DOHH2 (cell line): Measurements from ENCODE around the gene JARID2.

Source experiments
- H3F3A ChIP-seq: fragments of 200-600 bp; sonication (generic), shearing (Covaris generic); 2 replicates; pipeline ENCODE4 v1.6.0; 2016; ENCODE audit warnings: antibody characterized with exemption, mild to moderate bottlenecking; ENCODE audit not compliant: control insufficient read depth, insufficient read depth
- H3K27ac ChIP-seq: fragments of 200-600 bp; sonication (generic); 2 replicates; pipeline ENCODE4 v1.5.1; 2014; ENCODE audit warnings: low read depth, mild to moderate bottlenecking, low read length, moderate library complexity
- H3K27me3 ChIP-seq: fragments of 200-600 bp; sonication (generic); 2 replicates; pipeline ENCODE4 v1.6.1; 2014; ENCODE audit warnings: mild to moderate bottlenecking, low read length, mixed read lengths; ENCODE audit not compliant: control insufficient read depth
- H3K36me3 ChIP-seq: fragments of 200-600 bp; sonication (generic); 2 replicates; pipeline ENCODE4 v1.6.1; 2014; ENCODE audit warnings: mild to moderate bottlenecking, low read length, moderate library complexity, mixed read lengths; ENCODE audit not compliant: control insufficient read depth
- H3K4me1 ChIP-seq: fragments of 200-600 bp; sonication (generic); 2 replicates; pipeline ENCODE4 v1.6.1; 2014; ENCODE audit warnings: mild to moderate bottlenecking, low read length, mixed read lengths; ENCODE audit not compliant: control insufficient read depth
- H3K4me2 ChIP-seq: fragments of 200-600 bp; sonication (generic); 2 replicates; pipeline ENCODE4 v1.6.0; 2014; ENCODE audit warnings: mild to moderate bottlenecking, low read length, moderate library complexity
- H3K4me3 ChIP-seq: fragments of 200-600 bp; sonication (generic); 2 replicates; pipeline ENCODE4 v1.5.1; 2014; ENCODE audit warnings: mild to moderate bottlenecking, low read length, mixed read lengths
- H3K79me2 ChIP-seq: fragments of 200-600 bp; sonication (generic); 2 replicates; pipeline ENCODE4 v1.6.1; 2014; ENCODE audit warnings: mild to moderate bottlenecking, low read length, mixed read lengths; ENCODE audit not compliant: control insufficient read depth
- H3K9me2 ChIP-seq: fragments of 200-600 bp; sonication (generic); replicated peaks from 2 replicates; pipeline ENCODE4 v1.6.1; 2014; ENCODE audit warnings: mild to moderate bottlenecking, low read length, mixed read lengths; ENCODE audit not compliant: control insufficient read depth
- H3K9me3 ChIP-seq: fragments of 200-600 bp; sonication (generic); 2 replicates; pipeline ENCODE4 v1.6.1; 2014; ENCODE audit warnings: antibody characterized with exemption, low read length, mixed read lengths; ENCODE audit not compliant: control insufficient read depth, insufficient read depth
- H4K20me1 ChIP-seq: fragments of 200-600 bp; sonication (generic); 2 replicates; pipeline ENCODE4 v1.6.0; 2014; ENCODE audit warnings: low read depth, mild to moderate bottlenecking, antibody characterized with exemption, low read length, moderate library complexity; ENCODE audit not compliant: control insufficient read depth, insufficient read depth
- EZH2phosphoT487 ChIP-seq: fragments of 200-600 bp; sonication (generic); IDR thresholded peaks from 2 replicates; pipeline ENCODE4 v1.6.1; 2017; ENCODE audit warnings: borderline replicate concordance, mild to moderate bottlenecking, antibody characterized with exemption, low read length, moderate library complexity, mixed read lengths
- TF ChIP-seq, protein P1 (sequence below): fragments of 200-600 bp; sonication (generic); IDR thresholded peaks from one replicate; pipeline ENCODE4 v1.5.1; 2014; ENCODE audit warnings: antibody characterized with exemption, mild to moderate bottlenecking, low read depth, low read length; ENCODE audit not compliant: poor library complexity, severe bottlenecking

JARID2 gene

DNA sequence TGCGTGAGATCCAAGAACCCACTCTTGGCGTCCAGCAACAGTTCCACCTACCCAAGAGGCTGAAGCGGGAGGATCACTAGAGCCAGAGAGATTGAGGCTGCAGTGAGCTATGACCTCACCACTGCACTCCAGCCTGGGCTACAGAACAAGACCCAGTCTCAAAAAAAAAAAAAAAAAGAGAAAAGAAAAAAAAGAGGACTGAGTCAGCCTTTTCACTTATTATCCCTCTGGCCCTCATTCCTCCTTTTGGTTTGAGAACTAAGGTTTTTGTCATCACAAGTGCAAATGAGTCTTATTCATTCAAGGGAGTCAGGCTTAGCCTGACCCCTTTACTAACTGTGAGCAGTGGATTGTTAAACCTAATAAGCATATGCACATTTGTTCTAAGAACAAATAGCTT is 37.9 kb upstream of the JARID2 start:
- H3K27me3 ChIP-seq: no peaks in the 10 kb centered on the region
- no peak overlapping the region for H3K4me3 ChIP-seq
- no peaks in the 10 kb centered on the region for H3K36me3 ChIP-seq
- H3K27ac ChIP-seq: no peak overlapping the region
- no peaks in the 10 kb centered on the region for H3F3A ChIP-seq
- H3K4me1 ChIP-seq: no peaks in the 10 kb centered on the region
- no peaks in the 10 kb centered on the region for H3K9me2 ChIP-seq
- TF ChIP-seq EZH2phosphoT487: no peak
- TF ChIP-seq, protein P1, sequence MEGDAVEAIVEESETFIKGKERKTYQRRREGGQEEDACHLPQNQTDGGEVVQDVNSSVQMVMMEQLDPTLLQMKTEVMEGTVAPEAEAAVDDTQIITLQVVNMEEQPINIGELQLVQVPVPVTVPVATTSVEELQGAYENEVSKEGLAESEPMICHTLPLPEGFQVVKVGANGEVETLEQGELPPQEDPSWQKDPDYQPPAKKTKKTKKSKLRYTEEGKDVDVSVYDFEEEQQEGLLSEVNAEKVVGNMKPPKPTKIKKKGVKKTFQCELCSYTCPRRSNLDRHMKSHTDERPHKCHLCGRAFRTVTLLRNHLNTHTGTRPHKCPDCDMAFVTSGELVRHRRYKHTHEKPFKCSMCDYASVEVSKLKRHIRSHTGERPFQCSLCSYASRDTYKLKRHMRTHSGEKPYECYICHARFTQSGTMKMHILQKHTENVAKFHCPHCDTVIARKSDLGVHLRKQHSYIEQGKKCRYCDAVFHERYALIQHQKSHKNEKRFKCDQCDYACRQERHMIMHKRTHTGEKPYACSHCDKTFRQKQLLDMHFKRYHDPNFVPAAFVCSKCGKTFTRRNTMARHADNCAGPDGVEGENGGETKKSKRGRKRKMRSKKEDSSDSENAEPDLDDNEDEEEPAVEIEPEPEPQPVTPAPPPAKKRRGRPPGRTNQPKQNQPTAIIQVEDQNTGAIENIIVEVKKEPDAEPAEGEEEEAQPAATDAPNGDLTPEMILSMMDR: no peak
- H4K20me1 ChIP-seq: no peaks in the 10 kb centered on the region
- H3K4me2 ChIP-seq: no peak overlapping the region
- H3K79me2 ChIP-seq: no peaks in the 10 kb centered on the region
- H3K9me3 ChIP-seq: no peaks in the 10 kb centered on the region

DNA sequence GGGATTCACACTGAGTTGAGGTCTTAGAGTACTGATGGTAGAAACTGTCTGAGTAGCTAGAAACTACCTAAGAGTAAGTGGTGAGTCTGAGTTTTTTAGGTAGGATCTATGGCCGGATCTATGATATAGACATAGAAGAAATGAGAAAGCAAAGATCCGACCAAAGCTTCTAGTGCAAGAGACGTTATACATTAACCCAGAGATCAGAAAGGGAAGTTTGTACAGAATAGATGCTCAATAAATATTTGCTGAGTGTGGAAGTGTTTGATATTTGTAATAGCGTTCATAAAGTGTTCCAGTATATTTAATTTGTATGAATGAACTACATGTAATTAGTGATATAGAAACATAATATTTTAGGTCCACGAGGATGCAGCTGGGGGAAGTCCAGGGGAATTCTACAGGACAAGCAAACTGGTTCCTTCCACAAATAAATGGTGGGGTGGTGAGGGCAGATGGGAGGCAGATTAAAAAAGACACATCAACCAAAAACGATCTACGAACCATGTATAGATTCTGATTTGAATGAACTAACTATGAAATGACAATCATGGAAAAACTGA is 31.9 kb upstream of the JARID2 start:
- Histone ChIP-seq H3K4me2 (no peak overlapping the region), H3K9me3 (no peaks in the 10 kb centered on the region), H3F3A (0 out of 2 replicates have a peak, but pooled peaks cover 4% of the 10 kb centered on the region), H4K20me1 (no peaks in the 10 kb centered on the region), H3K4me3 (no peak overlapping the region), H3K9me2 (no peaks in the 10 kb centered on the region), H3K79me2 (no peaks in the 10 kb centered on the region), H3K27ac (no peak overlapping the region), H3K36me3 (no peaks in the 10 kb centered on the region), H3K4me1 (peaks cover 27% of the 10 kb centered on the region), H3K27me3 (no peaks in the 10 kb centered on the region)
- TF ChIP-seq, protein P1: no peak

DNA sequence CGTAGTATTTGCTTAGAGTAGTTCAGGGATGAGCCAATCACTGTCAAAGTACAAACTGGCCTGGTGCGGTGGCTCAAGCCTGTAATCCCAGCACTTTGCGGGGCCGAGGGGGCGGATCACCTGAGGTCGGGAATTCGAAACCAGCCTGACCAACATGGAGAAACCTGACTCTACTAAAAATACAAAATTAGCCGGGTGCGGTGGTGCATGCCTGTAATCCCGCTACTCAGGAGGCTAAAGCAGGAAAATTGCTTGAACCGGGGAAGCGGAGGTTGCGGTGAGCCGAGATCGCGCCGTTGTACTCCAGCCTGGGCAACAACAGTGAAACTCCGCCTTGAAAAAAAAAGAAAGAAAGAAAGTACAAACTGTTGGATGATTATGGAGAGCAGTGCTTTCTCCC is 27.5 kb upstream of the JARID2 start:
- Histone ChIP-seq H3K27me3 (no peaks in the 10 kb centered on the region), H3K4me3 (no peak overlapping the region), H3K79me2 (no peaks in the 10 kb centered on the region), H3K27ac (no peak overlapping the region), H3F3A (peaks cover 7% of the 10 kb centered on the region; the same call in 1 of the 2 replicates), H4K20me1 (no peaks in the 10 kb centered on the region), H3K4me1 (peaks cover 58% of the 10 kb centered on the region), H3K4me2 (no peak overlapping the region), H3K9me2 (no peaks in the 10 kb centered on the region), H3K9me3 (no peaks in the 10 kb centered on the region), H3K36me3 (no peaks in the 10 kb centered on the region)
- no peak for TF ChIP-seq EZH2phosphoT487
- TF ChIP-seq, protein P1: no peak

DNA sequence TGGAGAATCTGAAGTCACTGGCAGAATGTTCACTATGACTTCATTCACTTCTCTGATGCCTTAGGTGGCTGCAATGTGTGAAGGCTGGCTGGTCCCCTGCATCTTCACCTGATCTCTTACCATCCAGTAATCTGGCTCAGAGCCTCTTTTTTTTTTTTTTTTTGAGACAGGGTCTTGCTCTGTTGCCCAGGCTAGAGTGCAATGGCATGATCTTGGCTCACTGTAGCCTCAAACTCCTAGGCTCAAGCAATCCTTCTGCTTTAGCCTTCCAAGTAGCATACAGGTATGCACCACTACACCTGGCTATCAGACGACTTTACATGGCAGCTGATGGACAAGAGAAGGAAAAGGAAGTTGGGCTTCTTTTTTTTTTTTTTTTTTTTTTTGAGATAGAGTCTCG is 25.8 kb upstream of the JARID2 start:
- H3K9me3 ChIP-seq: no peaks in the 10 kb centered on the region
- H3K79me2 ChIP-seq: no peaks in the 10 kb centered on the region
- no peak overlapping the region for H3K27ac ChIP-seq
- peaks cover 52% of the 10 kb centered on the region for H3K4me1 ChIP-seq
- peaks cover 7% of the 10 kb centered on the region; the same call in 1 of the 2 replicates for H3F3A ChIP-seq
- TF ChIP-seq, protein P1: no peak
- TF ChIP-seq EZH2phosphoT487: no peak
- no peaks in the 10 kb centered on the region for H3K36me3 ChIP-seq
- H3K4me2 ChIP-seq: no peak overlapping the region
- H3K4me3 ChIP-seq: no peak overlapping the region
- no peaks in the 10 kb centered on the region for H3K27me3 ChIP-seq
- H3K9me2 ChIP-seq: no peaks in the 10 kb centered on the region
- H4K20me1 ChIP-seq: no peaks in the 10 kb centered on the region
